HEK293 (cell line): ENCODE measurements around the gene PHF20.

Source experiments
- ATF2 ChIP-seq: fragments of 450-650 bp; formaldehyde crosslinking; IDR thresholded peaks from 2 replicates; pipeline ENCODE4 v1.5.1; 2016; ENCODE audit warnings: missing biosample characterization, missing genetic modification characterization, low read depth
- CTCF ChIP-seq: fragments of 450-650 bp; formaldehyde crosslinking; IDR thresholded peaks from 2 replicates; pipeline ENCODE4 v1.5.1; 2016; ENCODE audit warnings: missing biosample characterization, missing genetic modification characterization
- MEIS1 ChIP-seq: sonication (generic); formaldehyde crosslinking; IDR thresholded peaks from 2 replicates; pipeline ENCODE4 v1.8.1; 2022; ENCODE audit warnings: missing genetic modification reagents, mild to moderate bottlenecking, borderline replicate concordance
- SP2 ChIP-seq: fragments of 450-650 bp; formaldehyde crosslinking; IDR thresholded peaks from 2 replicates; pipeline ENCODE4 v1.5.1; 2016; ENCODE audit warnings: missing biosample characterization, missing genetic modification characterization
- ZBTB11 ChIP-seq: fragments of 450-650 bp; formaldehyde crosslinking; conservative IDR thresholded peaks from 2 replicates; pipeline ENCODE4 v1.5.1; 2016; ENCODE audit warnings: low read depth, missing biosample characterization, missing genetic modification characterization
- ZNF664 ChIP-seq: fragments of 450-650 bp; formaldehyde crosslinking; IDR thresholded peaks from 2 replicates; pipeline ENCODE4 v1.5.1; 2016; ENCODE audit warnings: missing biosample characterization, missing genetic modification characterization
- ZNF777 ChIP-seq: fragments of 450-650 bp; formaldehyde crosslinking; IDR thresholded peaks from 2 replicates; pipeline ENCODE4 v1.5.1; 2017; ENCODE audit warnings: missing biosample characterization, missing genetic modification characterization, borderline replicate concordance

- TF ChIP-seq ATF2 (no peak), SP2 (no peak), ZBTB11 (tag by site-specific recombination) (no peak), ZNF777 (no peak), ZNF664 (tag by site-specific recombination) (no peak), MEIS1 (CRISPR knock-in tag) (no peak), CTCF (tag by site-specific recombination) (no peak)
These were observed 41.8 kb upstream of the PHF20 start for GRCh38 chr20:35729836-35730582.
